Ishikawa (cell line): Measurements from ENCODE around the gene CSF1.

ENCODE experiments used
- CEBPB ChIP-seq: IDR thresholded peaks from 2 replicates; pipeline ENCODE4 v1.6.1; 2012
- CREB1 ChIP-seq: IDR thresholded peaks from 2 replicates; pipeline ENCODE4 v1.6.1; 2012; ENCODE audit warnings: low read depth
- EGR1 ChIP-seq: IDR thresholded peaks from 2 replicates; pipeline ENCODE4 v1.6.1; 2012
- EP300 ChIP-seq: IDR thresholded peaks from 2 replicates; pipeline ENCODE4 v1.6.1; 2012; ENCODE audit warnings: borderline replicate concordance
- FOXM1 ChIP-seq: IDR thresholded peaks from 2 replicates; pipeline ENCODE4 v1.6.1; 2012; ENCODE audit warnings: low read depth, borderline replicate concordance
- NFIC ChIP-seq: IDR thresholded peaks from 2 replicates; pipeline ENCODE4 v1.6.1; 2012
- RAD21 ChIP-seq: IDR thresholded peaks from 2 replicates; pipeline ENCODE4 v1.6.1; 2012; ENCODE audit warnings: low read depth
- TAF1 ChIP-seq: IDR thresholded peaks from 2 replicates; pipeline ENCODE4 v1.6.1; 2012; ENCODE audit warnings: low read depth, mild to moderate bottlenecking
- TCF12 ChIP-seq: IDR thresholded peaks from 2 replicates; pipeline ENCODE4 v1.6.1; 2012; ENCODE audit warnings: low read depth
- TEAD4 ChIP-seq: IDR thresholded peaks from 2 replicates; pipeline ENCODE4 v1.6.1; 2012
- YY1 ChIP-seq: IDR thresholded peaks from 2 replicates; pipeline ENCODE4 v1.6.1; 2012; ENCODE audit warnings: low read depth
- ZBTB7A ChIP-seq: IDR thresholded peaks from 2 replicates; pipeline ENCODE4 v1.6.1; 2012; ENCODE audit warnings: low read depth
- TF ChIP-seq, protein P1 (sequence below): IDR thresholded peaks from 2 replicates; pipeline ENCODE4 v1.6.1; 2012
- TF ChIP-seq, protein P2 (sequence below): IDR thresholded peaks from 2 replicates; pipeline ENCODE4 v1.6.1; 2012; ENCODE audit warnings: low read depth, mild to moderate bottlenecking
- TF ChIP-seq, protein P3 (sequence below): IDR thresholded peaks from 2 replicates; pipeline ENCODE4 v1.6.1; 2012

CSF1 gene

DNA sequence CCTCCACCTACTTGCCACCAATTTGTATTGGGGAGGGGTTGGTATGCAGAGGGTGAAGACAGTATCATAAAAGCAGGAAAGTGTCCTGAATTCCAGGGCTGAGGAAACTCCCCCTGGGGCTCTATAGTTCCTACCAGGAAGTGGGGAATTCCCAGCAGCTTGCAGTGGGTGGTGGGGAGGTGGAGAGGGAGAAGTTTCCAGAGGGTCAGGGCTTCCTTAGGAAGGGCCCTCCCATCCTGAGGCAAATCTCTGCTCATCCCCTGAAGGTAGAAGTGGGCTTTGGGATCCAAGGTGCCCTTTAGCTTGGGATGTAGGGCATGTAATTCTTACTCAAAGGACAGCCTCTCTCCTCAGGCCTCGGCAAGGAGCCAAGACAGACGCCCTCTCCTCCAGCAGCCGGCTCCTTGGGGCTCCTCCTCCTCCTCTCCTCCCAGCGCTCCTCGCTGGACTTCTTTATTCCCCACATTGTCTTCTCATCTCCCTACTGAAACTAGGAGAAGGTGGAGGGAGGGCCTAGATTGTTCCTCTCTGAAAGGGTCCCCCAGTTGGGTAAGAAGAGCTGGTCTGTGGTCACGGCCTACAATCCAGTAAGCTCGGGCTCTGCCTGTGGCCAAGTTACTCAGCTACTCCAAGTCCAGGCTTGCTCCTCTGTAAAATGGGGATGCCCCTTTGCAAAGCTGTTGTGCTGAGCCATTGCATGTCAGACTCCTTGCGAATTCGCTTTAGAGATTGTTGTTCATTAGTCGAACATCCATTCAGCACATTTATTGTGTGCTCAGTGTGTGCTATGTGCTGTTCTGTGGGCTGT, 17.9 kb upstream of the CSF1 start:
- no peak for TF ChIP-seq YY1
- no peak for TF ChIP-seq TEAD4
- no peak for TF ChIP-seq TCF12
- TF ChIP-seq NFIC = no peak
- no peak for TF ChIP-seq EGR1
- no peak for TF ChIP-seq ZBTB7A
- TF ChIP-seq, protein P1, sequence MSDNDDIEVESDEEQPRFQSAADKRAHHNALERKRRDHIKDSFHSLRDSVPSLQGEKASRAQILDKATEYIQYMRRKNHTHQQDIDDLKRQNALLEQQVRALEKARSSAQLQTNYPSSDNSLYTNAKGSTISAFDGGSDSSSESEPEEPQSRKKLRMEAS = no peak
- no peak for TF ChIP-seq CEBPB
- TF ChIP-seq EP300 = no peak
- no peak for TF ChIP-seq FOXM1
- TF ChIP-seq CREB1 = no peak
- TF ChIP-seq, protein P2, sequence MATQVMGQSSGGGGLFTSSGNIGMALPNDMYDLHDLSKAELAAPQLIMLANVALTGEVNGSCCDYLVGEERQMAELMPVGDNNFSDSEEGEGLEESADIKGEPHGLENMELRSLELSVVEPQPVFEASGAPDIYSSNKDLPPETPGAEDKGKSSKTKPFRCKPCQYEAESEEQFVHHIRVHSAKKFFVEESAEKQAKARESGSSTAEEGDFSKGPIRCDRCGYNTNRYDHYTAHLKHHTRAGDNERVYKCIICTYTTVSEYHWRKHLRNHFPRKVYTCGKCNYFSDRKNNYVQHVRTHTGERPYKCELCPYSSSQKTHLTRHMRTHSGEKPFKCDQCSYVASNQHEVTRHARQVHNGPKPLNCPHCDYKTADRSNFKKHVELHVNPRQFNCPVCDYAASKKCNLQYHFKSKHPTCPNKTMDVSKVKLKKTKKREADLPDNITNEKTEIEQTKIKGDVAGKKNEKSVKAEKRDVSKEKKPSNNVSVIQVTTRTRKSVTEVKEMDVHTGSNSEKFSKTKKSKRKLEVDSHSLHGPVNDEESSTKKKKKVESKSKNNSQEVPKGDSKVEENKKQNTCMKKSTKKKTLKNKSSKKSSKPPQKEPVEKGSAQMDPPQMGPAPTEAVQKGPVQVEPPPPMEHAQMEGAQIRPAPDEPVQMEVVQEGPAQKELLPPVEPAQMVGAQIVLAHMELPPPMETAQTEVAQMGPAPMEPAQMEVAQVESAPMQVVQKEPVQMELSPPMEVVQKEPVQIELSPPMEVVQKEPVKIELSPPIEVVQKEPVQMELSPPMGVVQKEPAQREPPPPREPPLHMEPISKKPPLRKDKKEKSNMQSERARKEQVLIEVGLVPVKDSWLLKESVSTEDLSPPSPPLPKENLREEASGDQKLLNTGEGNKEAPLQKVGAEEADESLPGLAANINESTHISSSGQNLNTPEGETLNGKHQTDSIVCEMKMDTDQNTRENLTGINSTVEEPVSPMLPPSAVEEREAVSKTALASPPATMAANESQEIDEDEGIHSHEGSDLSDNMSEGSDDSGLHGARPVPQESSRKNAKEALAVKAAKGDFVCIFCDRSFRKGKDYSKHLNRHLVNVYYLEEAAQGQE = no peak
- TF ChIP-seq, protein P3, sequence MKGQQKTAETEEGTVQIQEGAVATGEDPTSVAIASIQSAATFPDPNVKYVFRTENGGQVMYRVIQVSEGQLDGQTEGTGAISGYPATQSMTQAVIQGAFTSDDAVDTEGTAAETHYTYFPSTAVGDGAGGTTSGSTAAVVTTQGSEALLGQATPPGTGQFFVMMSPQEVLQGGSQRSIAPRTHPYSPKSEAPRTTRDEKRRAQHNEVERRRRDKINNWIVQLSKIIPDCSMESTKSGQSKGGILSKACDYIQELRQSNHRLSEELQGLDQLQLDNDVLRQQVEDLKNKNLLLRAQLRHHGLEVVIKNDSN = no peak
- TF ChIP-seq TAF1 = no peak
- no peak for TF ChIP-seq RAD21

DNA sequence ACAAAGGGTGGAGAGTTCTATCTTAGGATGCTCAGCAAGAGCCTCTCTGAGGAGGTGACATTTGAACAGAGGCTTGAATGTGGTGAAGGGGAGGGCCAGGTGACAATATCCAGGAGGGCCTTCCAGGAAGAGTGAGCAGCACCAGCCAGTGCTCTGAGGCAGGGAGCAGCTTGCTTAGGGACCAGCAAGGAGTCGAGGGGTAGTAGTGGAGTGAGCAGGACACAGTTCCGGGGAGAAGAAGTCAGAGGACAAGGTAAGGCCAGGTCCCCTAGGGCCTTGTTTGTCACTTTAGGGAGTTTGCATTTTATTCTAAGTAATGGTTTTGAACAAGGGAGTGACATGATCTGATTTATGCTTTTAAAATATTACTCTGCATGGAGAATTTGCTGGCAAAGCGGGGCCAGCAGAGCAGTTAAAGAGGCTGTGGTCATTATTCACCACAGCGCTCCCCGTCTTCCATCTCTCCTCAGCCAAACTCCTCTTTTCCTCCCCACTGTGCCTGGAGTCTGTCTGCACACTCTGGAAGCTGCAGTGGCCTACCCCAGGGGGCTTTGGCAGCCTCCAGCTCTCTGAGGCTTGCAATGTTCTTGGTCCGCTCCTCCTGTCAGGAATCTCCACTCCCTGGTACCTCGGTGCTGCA, 17.0 kb upstream of the CSF1 start:
- TF ChIP-seq CEBPB (no peak), TCF12 (no peak), TAF1 (no peak), TEAD4 (no peak), YY1 (no peak), EGR1 (no peak), FOXM1 (no peak)

DNA sequence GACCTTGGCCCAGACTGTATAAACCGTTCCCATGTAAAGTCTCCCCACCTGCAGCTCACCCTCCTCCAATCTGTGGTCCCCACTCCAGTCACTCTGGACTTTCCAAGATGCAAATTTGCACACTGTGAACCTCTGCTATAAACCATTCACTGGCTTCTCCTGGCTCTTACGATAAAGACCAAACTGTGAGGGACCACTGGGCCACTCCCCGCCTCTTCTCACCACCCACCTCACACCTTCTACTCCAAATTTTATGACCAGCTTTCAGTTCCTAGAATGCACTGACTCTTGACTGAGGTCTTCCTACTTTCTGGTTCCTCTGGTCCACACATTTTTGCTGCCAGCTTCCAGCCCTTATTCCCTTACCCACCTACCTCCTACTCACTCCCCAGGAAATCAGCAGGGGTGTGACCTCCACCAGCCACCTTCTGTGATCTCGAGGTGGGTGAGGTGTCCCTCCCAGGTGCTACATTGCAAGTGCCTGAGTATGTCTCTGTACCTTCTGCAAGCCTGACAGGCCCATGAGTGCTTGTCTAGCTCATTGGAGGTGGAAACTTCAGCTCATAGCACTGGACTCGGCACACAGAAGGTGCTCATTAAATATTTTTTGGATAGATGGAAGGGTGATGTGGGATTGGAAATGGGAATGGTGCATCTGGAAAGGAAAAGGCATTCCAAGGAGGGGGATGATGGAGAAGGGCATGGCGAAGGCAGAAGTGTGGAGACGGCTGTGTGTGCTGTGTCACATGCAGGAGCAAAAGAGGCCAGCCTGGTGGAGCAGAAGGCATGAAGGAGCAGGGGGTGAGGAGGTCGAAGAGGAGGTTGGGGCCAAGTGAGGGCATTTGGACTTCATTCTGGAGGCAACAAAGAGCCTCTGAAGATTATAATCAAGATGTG, 15.6 kb upstream of the CSF1 start:
- no peak for TF ChIP-seq CEBPB
- no peak for TF ChIP-seq YY1
- TF ChIP-seq TCF12 = no peak
- TF ChIP-seq, protein P2 = no peak
- TF ChIP-seq ZBTB7A = no peak
- no peak for TF ChIP-seq EGR1
- no peak for TF ChIP-seq EP300
- TF ChIP-seq, protein P3 = no peak
- no peak for TF ChIP-seq NFIC
- no peak for TF ChIP-seq FOXM1
- no peak for TF ChIP-seq TEAD4
- TF ChIP-seq RAD21 = no peak

DNA sequence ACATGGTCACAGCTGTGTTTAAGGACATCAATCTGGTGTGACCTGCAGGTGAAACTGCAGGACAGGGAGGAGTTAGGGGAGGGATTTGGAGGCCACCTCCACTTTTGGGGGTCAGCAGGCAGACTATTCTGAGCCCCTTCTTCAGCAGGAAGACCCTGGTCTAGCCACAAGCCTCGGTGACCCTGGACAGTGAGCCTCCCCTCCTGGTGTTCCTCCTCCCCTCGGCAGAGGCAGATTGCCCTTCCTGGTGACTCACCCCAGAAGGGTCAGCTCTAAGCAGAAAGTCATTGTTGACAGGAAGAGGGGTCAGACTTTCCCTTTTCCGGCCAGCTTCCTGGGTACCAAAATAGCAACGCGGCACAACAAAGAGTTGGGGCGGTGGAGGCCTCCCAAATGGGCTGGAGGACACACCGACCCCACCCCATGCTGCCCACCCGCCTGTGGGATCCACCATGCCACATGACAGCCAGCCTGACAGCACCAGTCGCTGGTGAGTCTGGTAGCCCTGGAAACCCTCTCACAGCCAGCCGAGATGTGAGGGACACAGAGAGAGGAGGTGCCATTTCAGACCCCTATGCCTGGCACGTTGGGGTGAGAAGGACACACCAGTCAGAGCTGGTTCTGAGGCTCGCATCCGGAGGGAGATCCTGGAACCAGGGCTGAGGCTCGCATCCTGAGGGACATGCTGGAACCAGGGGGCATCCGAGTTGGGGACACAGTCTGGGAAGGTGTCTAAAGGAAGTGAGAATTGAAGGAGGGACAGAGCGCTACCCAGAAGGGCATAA, 14.7 kb upstream of the CSF1 start:
- TF ChIP-seq ZBTB7A (no peak), TAF1 (no peak), TEAD4 (no peak), YY1 (no peak), CEBPB (no peak), EGR1 (no peak)
- TF ChIP-seq, protein P1 = no peak
- TF ChIP-seq, protein P2 = no peak
